ENCODE measurements around the gene GORAB. TPM values are rescaled to one million over a fixed set of nuclear protein-coding genes. Genes with fewer than 3 reads are reported as not detected.
A peak's percentile ranks its signal among the peaks of the same experiment; 100 is the strongest.

GORAB gene
- polyA plus RNA-seq, 1 experiment: 7.6 TPM

DNA sequence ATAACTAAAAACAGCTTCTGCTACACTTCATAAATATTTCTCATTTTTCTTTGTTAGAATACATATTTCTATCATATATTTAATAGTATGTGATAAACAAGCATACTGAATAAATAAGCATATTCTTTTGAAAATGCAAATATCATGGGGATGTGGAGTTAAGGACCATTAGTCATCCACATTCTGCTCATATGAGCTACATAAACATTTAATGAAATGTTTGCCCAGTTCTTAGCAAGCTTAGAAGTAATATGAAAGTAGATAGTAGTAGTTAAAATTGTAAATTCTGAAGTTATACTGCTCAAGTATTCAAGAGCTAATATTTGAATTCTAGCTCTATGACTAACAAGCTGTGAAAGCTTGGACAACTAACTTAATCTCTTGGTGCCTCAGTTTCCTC is 10.1 kb upstream of the GORAB start:
- TF ChIP-seq, protein P1, sequence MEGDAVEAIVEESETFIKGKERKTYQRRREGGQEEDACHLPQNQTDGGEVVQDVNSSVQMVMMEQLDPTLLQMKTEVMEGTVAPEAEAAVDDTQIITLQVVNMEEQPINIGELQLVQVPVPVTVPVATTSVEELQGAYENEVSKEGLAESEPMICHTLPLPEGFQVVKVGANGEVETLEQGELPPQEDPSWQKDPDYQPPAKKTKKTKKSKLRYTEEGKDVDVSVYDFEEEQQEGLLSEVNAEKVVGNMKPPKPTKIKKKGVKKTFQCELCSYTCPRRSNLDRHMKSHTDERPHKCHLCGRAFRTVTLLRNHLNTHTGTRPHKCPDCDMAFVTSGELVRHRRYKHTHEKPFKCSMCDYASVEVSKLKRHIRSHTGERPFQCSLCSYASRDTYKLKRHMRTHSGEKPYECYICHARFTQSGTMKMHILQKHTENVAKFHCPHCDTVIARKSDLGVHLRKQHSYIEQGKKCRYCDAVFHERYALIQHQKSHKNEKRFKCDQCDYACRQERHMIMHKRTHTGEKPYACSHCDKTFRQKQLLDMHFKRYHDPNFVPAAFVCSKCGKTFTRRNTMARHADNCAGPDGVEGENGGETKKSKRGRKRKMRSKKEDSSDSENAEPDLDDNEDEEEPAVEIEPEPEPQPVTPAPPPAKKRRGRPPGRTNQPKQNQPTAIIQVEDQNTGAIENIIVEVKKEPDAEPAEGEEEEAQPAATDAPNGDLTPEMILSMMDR (IDR thresholded peaks at IDR 0.05; ENCODE audit: insufficient read depth, low read depth, low read length): no peak
- H3K27me3 ChIP-seq (ENCODE audit: control insufficient read depth, insufficient read depth, low read length): no peaks in the 10 kb centered on the region
- H3K36me3 ChIP-seq (ENCODE audit: control insufficient read depth, insufficient read depth, low read length): no peaks in the 10 kb centered on the region
- no peak overlapping the region for H3K4me3 ChIP-seq (ENCODE audit: low read depth, low read length)
- POLR2A ChIA-PET: no interaction called here
- CTCF ChIA-PET: interaction anchor here (1.8 kb wide), 1 partner anchor 10 kb away, joined by 5 read pairs; the partner anchor contains the start of gene GORAB
- DNase-seq (ENCODE audit: low read depth): no peak

DNA sequence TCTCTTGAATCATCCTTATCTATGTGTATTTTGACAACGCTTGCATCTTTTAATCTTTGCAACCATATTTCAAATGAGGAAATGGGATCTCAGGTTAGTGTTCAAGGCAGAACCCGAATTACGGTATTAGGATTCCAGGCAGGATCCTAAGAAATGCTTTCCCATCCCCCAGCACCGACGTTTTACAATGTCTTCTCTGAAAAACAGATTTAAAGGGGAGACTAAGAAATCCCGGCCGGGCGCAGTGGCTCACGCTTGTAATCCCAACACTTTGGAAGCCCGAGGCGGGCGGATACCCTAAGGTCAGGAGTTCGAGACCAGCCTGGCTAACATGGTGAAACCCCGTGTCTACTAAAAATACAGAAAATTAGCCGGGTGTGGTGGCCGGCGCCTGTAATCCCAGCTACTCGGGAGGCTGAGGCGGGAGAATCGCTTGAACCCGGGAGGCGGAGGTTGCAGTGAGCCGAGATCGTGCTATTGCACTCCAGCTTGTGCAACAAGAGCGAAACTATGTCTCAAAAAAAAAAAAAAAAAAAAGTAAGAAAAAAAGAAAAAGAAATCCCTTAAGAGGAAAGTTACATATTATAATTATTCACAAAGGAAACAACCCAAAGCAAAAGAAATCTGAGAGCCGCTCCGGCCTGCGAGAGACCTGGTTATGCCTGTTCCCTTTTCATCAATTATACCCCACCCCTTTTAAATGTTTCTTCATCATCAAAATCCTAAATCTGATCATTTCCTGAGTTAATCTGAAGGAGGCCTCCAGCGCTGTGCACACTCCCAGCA is 801 bp upstream of the GORAB start:
- CTCF ChIA-PET: interaction anchor here (0.8 to 1.6 kb wide), 3 partner anchors 10 to 199 kb away, joined by 3 to 5 read pairs (median 3); no protein-coding TSS in a partner anchor
- no peaks in the 10 kb centered on the region for H3K27me3 ChIP-seq (ENCODE audit: control insufficient read depth, insufficient read depth, low read length)
- peak overlapping the region; percentile 55 for H3K4me3 ChIP-seq (ENCODE audit: low read depth, low read length)
- no peaks in the 10 kb centered on the region for H3K36me3 ChIP-seq (ENCODE audit: control insufficient read depth, insufficient read depth, low read length)
- TF ChIP-seq, protein P1 (IDR thresholded peaks at IDR 0.05; ENCODE audit: insufficient read depth, low read depth, low read length): no peak
- POLR2A ChIA-PET: interaction anchor here (0.7 kb wide), 3 partner anchors 57 to 318 kb away, joined by 3 to 16 read pairs (median 14); no protein-coding TSS in a partner anchor
- DNase-seq (ENCODE audit: low read depth): no peak

DNA sequence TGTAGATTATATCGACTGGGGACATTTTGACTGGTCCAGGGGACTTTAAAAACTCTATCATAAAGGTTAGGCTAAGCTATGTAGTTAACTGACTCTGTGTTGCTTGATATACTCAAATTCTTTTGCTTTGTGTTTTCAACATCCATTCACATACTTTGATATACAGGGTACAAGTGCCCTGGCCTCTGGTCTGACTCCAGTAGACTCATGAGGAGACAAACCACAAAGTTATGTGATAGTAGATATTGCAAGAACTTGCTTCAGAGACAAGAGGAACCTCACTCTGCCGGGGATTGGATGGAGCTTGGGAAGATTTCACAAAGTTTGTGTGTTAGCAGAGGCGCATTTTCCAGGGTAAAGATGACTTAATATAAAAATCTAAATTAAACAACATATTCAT is 1.3 kb downstream of the GORAB start:
- no peaks in the 10 kb centered on the region for H3K36me3 ChIP-seq (ENCODE audit: control insufficient read depth, insufficient read depth, low read length)
- TF ChIP-seq, protein P1 (IDR thresholded peaks at IDR 0.05; ENCODE audit: insufficient read depth, low read depth, low read length): no peak
- no peaks in the 10 kb centered on the region for H3K27me3 ChIP-seq (ENCODE audit: control insufficient read depth, insufficient read depth, low read length)
- no peak for DNase-seq (ENCODE audit: low read depth)
- H3K4me3 ChIP-seq (ENCODE audit: low read depth, low read length): peak overlapping the region; percentile 55
- ChIA-PET CTCF (interaction anchor here (1.1 kb wide), 1 partner anchor 232 kb away, joined by 3 read pairs; no protein-coding TSS in a partner anchor), POLR2A (interaction anchor here (0.7 kb wide), 1 partner anchor 712 kb away, joined by 3 read pairs; no protein-coding TSS in a partner anchor)

DNA sequence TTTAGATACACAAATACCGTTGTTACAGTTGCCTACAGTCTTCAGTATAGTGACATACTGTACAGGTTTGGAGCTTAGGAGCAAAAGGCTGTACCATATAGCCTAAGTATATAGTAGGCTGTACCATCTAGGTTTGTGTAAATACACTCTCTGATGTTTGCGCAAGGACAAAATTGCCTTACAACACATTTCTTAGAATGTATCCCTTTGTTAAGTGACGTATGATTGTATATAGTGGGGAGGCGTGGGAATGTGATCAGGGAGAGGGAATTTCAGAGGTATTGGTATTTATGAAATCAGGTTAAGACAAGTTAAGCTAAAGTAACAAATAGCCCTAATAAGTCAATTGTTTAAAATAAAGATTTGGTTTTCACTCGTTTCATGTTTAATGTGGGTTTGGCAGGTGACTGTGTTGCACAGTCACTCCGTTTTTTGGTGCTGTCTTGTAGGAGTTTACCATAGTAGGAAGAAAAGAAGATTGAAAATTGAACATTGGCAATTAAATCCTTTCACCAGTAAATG is 2.7 kb downstream of the GORAB start:
- Histone ChIP-seq H3K36me3 (ENCODE audit: control insufficient read depth, insufficient read depth, low read length) (0 out of 2 replicates have a peak, but pooled peaks cover 2% of the 10 kb centered on the region), H3K27me3 (ENCODE audit: control insufficient read depth, insufficient read depth, low read length) (no peaks in the 10 kb centered on the region), H3K4me3 (ENCODE audit: low read depth, low read length) (no peak overlapping the region)
- no peak for DNase-seq (ENCODE audit: low read depth)
- POLR2A ChIA-PET: no interaction called here
- CTCF ChIA-PET: no interaction called here
- TF ChIP-seq, protein P1 (IDR thresholded peaks at IDR 0.05; ENCODE audit: insufficient read depth, low read depth, low read length): no peak

DNA sequence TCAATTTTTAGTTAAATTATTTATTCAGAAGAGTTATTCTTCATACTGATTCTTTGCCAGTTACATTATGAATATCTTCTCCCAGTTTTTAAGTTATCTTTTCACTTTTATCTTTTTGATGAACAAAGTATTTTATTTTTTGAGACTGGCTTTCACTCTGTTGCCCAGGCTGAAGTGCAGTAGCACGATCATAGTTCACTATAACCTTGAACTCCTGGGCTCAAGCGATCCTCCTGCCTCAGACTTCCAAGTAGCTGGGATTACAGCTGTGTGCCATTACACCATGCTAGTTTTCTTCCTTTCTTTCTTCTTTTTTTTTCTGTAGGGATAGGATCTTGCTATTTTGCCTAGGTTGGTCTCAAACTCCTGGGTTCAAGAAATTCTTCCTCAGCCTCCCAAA is 3.5 kb downstream of the GORAB start:
- no peak for DNase-seq (ENCODE audit: low read depth)
- no peaks in the 10 kb centered on the region for H3K27me3 ChIP-seq (ENCODE audit: control insufficient read depth, insufficient read depth, low read length)
- ChIA-PET POLR2A (no interaction called here), CTCF (no interaction called here)
- H3K36me3 ChIP-seq (ENCODE audit: control insufficient read depth, insufficient read depth, low read length): 0 out of 2 replicates have a peak, but pooled peaks cover 2% of the 10 kb centered on the region
- TF ChIP-seq, protein P1 (IDR thresholded peaks at IDR 0.05; ENCODE audit: insufficient read depth, low read depth, low read length): no peak
- H3K4me3 ChIP-seq (ENCODE audit: low read depth, low read length): no peak overlapping the region

Data from BJ (cell line).